NCI-H82 (cell line): Measurements from ENCODE around the gene EGFL7.

Source experiments
- DNase-seq: peaks from one replicate; lab custom pipeline; 2025; lab: John Stamatoyannopoulos, UW

EGFL7 gene

DNA sequence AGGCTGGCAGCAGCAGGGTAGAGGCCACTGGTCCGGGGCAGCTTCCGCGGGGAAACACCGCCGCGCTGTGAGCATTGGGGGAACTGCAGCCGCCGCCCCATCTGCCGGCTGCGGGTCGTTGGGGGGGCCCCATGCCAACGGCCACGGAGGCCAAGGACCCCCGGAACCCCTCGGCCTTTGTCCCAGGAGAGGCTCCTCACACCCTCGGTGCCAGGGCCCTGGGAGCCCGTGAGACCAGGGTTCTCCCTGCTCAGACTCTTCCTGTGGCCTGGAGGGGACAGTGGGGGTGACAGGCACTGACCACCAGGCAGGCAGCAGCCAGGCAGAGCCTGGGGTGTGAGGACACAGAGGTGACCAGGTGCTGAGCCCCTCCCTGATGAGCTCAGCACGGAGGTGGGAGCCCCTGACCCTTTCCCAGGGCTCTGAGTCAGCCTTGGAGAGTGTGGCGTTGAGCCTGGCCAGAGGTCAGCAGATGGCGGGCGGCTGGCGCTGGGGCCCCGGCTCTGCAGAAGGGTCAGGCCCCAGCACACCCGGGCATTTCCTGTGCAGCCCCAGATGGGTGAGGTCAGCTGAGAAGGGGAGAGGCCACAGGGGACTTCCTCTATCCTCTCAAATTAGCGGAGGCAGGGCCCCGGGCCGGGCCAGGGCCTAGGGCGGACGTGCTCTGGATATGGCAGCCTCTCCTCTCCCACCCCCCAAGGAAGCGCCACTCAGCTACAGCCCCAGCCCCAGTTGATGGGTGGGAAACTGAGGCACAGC, 17.9 kb upstream of the EGFL7 start:
- DNase-seq = no peak

DNA sequence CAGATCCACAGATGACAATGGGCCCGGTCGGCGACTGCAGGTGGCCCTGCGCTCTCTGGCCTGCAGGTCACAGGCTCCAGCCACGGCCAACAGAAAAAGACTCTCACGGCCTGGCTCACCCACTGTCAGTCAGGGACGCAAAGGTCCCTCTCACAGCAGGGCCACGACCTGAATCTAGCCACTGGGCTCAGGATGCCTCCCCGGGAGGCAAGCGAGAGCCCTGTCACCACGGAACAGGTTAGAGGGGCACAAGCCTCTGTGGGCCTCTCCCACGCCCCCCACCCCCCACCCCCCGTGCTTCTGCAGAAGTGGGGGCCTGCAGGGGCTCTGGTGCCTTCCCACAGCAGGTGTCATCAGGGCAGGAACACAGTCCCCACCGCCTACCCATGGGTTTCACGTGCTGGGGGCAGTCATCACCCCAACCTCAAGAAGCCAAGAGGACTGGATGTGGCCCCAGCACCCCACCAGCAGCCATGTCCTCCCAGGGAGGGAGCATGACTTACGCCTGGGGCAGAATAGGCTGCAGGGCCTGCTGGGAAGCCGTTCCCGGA, 17.3 kb upstream of the EGFL7 start:
- DNase-seq = no peak

DNA sequence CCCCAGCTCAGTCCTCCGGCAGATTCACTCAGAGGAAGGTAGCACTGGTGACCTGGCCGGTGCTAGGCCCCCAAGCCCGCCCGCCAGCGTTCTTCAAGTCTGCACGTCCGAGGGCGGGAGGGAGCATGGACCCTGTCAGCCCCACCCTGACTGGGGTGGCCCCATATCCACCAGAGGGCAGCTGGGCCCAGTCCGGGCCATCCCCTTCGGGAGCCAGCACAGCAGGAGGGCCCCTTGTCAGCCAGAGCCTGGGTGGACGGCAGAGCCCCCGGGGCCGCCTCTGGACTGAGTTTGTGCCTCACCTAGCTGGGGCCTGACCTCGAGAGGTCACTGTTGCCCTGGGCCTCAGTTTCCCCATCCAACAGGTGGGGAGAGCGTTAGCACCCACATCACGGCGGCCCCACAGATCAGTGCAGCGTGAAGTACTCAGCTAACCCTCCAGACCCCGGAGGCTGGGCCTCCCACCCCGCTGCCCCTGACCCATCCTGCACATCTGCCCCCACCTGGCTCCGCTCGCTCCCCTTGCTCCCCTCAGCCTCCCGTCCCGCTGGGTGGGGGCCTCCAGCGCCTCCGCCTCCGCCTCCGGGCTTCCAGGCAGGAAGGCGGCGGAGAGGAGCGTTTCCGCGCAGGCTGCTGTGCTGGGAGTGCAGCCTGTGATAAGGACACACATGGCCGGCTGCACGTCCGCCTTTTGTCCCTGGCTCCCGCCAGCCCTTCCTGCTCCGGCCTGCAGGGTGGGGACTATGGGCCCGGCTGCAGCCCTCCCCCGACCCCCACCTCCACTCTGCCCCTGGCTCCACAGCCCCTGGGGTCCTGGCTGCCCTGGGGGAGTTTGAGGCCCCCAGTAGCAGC, 16.6 kb upstream of the EGFL7 start:
- DNase-seq = no peak

DNA sequence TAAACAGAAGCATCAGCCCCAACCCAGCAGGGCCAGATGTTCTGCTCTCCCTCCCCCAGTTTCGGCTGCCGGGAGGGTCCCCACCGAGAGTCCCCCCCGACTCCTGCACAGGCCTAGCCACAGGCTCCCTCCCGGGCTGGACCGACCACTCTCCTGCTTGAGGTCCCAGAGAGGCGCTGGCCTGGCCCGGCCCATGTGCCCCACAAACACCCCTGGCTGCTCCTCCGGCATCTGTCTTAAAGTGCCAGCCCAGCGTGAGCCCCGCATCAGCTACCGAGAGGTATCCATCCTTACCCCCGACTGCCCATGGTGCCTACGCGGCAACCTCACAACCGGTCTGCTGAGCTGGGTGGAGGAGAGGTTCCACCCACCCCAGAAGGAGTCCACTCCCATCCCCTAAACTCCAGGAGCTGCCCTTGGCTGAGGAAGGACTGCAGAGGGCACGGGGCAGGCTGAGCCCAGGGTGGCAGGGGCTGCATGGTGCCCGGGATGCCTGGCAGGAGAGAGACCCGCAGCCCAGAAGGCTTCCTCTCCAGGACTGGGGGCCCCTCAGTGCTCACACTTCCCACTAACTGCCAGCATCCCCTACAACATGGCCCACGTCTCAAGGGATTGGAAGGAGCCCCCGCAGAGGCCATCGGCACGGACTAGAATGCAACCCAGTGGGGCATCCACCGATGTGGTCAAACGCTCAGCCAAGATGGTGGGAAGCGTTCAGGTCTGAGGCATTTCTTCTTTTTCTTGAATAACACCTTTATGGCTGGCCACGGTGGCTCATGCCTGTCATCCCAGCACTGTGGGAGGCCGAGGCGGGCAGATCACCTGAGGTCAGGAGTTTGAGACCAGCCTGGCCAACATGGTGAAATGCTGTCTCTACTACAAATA, 15.6 kb upstream of the EGFL7 start:
- no peak for DNase-seq

DNA sequence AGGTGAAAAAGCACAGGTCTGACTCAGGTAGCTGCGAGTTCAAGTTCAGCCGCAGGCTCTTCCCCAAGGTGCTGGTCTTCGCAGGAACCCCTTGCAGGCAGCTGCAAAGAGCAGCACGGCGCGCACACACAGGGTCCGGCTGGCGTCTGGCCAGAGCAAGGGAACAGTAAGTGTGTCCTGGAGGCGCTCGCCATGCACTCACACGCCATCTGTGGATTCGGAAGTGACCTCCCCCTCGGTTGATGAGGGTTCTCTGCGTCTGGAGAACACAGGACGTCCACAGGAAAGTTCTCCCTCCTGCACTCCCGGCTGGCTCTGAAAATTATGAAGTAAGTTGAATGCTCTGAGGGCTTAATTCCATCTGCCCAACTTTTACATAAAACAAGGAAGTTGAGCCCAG, 14.0 kb upstream of the EGFL7 start:
- no peak for DNase-seq

DNA sequence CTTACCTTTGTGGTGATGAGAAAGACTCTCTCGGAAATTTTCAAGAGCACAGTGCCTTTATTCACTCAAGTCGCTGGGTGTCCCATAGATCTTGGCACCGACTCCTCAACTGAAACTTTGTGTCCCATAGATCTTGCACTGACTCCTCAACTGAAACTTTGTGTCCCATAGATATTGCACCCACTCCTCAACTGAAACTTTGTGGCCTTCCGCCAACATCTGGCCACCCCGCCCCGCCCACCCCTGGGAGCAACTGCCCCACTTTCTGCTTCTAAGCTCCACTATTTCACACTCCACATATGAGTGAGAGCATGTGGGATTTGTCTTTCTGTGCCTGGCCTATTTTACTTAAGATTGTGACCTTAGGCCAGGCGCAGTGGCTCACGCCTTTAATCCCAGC, 12.7 kb upstream of the EGFL7 start:
- DNase-seq = no peak

DNA sequence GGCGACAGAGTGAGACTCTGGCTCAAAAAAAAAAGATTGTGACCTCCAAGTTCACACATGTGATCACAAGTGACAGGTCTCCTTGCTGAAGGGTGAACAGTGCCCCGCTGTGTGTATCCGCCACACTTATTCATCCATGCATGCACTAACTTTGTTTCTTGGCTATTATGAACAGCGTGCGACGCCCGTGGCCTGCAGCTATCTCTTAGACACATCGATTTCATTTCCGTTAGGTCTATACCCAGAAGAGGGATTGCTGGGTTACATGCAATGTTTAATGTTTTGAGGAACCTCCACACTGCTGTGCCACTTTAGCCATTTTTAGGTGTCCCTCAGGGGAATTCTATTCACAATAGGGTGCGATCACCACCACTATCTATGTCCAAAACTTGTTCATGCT, 12.1 kb upstream of the EGFL7 start:
- no peak for DNase-seq

DNA sequence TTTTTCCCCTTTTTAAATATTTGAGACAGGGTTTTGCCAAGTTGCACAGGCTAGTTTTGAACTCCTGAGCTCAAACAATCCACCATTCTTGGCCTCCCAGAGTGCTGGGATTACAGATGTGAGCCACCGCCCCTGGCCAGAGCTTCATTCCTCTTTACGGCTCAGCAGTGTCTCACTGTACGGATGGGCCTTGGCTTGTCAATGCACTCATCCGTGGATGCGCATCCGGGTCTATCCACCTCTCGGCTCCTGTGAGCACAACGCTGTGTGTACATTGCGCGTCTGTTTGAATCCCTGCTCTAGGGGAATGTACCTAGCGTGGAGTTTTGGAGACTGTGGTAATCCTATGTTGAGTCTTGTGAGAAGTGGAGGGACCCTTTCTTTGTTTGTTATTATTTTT, 10.9 kb upstream of the EGFL7 start:
- DNase-seq = no peak

DNA sequence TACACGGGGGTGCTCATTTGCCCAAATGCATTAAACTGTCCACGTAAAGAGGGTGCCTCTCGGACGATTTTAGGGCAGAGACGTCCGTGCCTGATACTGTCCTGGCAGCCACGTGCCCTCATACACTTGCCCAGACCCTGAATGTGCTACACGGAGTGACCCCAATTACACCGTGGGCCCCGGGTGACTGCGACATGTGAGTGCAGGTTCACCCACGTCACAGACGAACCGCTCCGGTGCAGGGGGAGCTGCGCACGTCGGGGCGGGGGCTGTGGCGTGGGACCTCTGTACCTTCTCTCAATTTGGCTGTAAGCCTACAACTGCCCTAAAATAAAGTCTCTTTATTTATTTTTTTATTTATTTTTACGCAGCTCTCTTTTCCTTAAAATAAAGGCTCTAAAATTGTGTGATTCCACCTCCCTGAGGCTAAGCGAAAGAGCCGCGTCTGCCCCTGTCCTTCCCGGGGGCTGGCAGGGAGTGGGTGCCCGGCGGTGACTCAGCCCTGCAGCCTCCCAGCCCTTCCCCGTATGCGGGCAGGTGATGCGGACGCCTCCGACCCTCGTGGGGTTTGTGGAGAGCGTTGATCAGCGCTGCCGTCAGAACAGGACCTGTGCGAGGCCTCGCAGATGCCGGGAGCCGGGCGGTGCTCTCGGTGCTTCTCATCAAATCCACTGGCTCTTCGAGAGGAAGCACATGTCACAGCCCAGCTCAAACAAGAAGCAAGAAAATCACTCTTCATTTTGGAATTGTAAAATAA, 9.2 kb upstream of the EGFL7 start:
- no peak for DNase-seq

DNA sequence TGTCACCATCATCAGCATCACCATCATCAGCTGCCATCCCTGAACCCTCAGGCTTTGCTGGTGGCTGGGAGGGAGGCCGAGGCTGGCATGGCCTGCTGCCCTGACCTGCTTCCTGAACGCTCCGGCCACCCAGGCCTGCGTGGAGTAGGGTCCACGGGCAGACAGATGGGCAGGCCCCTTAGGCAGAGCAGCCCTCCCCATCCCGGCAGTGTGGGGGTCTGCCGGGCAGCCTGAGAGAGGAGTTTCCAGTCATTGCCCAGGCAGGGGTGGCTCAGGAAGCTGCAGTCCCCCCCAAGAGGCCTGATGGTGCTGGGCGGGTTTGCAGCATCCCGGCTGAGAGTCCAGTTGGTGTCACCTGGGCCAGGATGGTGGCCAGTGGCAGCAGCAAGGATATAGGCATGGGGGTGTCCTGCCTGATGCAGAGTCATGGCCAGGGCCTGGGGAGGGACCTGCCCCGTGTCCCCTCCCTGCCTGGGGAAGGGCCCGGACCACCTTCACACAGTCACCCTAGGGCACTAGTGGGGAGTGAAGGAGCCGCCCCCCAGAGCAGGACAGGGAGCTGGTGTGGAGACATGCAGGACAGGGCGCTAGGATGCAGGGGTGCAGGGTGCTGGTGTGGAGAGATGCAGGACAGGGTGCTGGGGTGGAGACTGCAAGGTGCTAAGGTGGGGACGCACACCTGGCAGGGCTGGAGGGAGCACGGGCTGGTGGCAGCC, 7.7 kb upstream of the EGFL7 start:
- DNase-seq = no peak

DNA sequence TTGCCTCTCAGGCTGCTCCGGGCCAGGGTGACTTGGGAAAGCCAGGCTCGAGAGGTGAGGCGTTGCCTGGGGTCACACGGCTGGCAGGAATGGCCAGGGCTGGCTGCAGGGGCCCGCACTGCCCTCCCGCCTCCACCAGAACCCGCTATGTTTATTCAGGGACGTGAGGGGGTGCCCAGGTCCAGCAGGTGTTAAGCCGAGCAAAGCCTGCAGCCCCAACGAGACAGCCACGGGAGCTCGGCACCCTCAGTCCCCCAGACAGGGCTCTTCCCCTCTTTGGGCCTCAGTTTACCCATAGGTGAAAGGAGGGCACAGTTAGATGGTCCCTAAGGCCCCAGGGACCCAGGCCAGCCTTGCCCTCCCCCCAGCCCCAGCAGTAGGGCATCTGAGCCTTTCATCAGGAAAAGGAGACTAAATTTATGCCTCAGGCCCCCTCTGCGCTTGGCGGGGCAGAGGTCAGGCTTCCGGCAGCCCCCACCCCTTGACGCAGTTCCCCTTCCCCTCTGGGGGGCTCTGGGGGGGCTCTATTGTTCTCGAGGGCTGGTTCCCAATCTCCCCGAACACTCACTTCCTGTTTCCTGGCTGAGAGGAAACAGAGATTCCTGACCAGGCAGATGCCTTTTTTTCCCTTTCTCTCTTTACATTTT, 7.1 kb upstream of the EGFL7 start:
- no peak for DNase-seq

DNA sequence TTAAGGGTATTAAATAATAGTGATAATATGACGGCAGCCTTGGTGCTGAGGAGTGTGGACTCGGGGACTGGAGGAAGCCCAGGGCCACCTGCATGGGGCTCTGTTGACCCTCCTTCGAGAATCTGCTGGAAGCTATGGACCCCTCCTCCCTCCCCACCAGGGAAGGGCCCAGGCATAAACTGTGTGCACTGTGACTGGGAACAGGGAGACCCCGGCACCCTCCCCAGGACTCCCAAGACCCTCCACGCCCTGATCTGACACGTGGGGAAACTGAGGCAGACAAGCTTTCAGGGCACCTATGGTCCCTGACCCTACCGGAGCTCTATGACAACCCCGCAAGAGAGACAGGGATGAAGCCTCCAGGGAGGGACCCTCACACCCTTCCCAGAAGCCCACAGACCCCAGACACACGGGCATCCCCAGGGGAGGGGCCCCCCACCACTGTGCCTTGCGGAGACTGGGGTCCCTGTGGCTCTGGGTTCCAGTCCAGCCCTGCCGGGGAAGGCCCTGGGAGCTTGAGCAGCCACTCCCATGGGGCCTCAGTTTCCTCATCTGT, 6.5 kb upstream of the EGFL7 start:
- DNase-seq = no peak

DNA sequence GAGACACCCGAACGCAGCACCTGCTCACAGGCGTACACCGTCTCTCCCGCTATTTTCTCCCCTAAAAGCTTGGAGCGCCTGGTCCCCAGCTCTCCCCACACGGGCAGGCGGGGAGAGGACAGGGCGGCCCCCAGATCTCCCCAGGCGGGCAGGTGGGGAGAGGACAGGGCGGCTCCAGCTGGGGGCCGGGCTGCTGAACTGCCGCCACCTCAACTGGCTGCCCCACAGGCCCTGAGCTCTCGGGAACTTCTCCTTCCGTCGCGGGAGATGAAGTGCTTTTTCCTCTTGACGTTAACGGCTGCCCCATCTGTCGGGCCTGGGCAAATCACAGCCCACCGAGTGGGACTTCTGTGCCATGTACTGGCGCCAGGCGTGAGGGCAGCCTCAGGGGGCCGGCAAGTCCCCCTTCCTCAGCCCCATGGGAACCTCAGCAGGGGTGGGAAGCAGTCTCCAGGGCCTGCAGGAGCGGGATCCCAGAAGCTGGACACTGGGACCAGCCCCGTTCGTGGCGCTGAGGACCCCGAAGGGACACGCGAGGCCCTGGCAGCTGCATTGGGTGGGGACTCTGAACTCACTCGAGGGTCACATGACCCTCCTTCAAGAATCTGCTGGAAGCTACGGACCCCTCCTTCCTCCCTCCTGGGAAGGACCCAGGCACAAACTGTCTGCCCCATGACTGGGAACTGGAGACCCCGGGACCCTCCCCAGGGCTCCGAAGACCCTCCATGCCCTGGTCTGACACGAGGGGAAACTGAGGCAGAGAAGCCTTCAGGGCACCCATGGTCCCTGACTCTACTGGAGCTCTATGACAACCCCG, 5.7 kb upstream of the EGFL7 start:
- DNase-seq = no peak

DNA sequence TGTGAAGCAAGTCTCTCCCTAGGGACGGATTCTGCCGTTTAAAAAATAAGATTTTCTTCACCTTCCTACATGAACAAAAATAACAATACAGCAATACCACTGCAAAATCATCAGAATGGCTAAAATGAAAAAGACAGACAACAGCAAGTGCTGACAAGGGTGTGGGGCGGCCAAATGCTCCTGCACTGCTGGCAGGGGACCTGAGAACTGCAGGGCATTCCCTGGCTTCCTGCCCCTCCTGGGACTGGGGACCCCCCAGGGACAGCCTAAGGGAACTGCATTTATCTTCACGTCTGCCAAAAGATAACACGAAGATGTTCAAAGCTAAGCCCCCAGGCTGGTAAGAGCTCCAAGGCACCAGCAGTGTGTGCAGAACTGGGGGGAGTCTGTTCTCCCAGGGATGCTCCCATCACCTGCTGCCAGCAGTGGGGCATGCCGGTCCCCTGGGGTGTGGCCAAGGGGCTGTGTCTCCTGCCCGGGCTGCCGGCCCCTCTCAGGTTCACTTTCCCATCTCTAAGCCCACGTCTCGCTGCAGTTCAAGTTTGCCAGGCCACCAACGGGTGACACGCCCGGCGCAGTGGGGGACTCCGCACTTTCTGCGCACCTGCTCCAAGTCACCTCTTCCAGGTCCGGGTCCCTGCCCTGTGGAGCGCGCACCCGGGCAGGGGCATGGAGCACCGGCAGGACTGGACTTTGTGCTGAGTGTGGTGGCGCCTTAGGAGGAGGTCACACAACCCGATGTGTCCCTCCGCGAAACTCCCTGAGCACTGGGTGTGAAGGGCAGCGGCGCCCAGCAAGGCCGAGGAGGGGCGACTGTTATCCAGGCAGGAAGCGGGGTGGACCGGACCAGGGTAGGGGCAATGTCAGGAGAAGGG, 4.5 kb upstream of the EGFL7 start:
- DNase-seq = no peak

DNA sequence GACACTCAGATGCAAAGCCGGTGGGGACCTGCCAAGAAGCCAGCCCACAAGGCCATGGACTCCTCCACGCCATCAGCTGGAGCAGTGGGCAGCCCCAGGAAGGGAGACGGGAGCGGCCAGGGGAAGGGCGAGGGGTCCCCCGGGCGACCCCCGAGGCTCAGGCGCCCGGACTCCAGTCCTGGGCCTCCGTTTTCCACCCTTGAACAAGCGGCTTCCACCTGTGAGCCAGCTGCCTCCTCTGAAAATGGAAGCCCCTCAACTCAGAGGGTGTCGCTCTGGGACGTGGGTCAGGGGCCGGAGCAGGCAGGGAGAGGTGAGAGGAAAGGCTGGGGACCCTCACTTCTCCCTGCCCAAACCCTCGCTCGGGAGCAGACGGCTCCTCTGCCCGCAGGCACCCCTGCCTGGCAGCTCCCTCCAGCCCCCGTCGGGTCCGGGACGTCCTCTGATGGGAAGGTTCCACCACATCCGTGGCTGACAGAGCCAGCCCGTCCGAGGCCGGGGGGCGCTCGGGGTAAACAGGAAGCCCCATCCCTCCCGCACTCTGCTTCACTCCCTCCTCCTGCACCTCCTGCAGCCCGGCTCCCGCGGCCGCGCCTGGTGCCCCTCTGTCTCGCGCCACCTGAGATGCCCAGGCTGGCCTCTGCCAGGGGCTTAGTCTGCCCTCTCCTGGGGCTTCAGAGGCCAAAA, 3.7 kb upstream of the EGFL7 start:
- peak; percentile 17 for DNase-seq

DNA sequence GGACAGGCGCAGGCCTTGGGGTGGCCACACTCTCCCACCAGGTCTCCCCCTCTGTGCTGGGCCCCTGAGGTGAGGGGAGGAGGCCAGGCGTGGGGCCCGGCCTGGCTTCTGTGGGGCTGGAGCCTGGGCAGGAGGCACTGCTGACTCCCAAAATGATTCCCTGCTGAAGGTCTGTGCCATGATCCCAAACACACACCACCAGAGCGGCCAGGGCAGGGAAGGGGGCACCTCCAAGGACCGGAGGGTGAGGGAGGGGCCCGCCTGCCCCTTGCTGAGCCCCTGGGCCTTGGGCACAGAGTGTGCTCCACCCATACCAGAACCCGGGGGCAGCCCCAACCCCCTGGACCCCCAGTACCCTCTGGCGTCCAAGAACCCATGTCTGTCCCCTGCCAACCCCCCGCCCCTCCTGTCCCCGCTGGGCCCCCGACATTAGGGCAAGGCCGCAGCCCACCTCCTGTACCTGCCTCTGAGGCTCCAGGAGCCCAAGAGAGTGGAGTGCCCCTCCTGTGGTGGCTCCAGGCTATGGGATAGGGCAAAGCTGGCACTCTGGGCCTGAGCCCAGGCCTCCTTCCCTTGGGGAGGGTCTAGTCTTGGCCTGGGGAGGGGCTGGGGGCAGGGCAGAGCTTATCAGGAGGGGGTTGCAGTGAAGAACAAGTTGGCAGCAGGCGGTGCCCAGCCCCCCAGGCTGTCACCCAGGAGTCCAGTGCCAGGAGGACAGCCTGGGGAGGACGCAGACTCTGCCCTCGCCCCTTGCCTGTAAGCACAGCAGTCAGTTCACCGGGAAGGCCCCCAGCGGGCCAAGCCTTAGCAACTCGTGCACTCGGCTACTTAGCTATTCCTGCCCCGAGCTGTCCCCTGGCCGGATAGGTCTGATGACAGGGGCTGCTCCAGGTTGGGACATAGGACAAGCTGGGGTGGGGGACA, 2.6 kb upstream of the EGFL7 start:
- no peak for DNase-seq
